ENCODE data around the gene SMG5.

The SMG5 gene

DNA sequence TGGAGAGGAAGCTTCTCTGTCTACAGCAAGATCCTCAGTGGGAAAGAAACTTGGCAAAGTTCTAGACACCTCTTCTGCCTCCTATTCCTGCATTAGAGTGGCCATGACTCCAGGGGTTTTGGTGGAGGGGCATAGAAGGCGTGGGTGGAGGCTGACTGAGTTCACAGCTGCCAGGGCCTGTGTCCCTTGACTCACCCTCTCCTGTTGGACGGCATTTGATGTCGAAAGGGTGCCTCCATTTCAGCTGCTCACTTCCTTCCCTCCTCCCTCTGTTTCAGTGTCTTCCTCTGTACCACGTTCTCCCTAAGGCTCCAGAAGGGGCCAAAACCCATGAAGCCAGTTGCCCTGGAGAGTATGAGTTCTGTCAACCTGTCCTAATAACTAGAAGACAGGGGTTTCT is 2.1 kb upstream of the SMG5 start:
- in situ Hi-C loops (cut with HindIII; ENCODE audit: low pct_ligation_motif_present, low pct_unique_long_range_greater_than_20kb, low sequenced_read_pairs) = no loop called here
- no peak for DNase-seq

DNA sequence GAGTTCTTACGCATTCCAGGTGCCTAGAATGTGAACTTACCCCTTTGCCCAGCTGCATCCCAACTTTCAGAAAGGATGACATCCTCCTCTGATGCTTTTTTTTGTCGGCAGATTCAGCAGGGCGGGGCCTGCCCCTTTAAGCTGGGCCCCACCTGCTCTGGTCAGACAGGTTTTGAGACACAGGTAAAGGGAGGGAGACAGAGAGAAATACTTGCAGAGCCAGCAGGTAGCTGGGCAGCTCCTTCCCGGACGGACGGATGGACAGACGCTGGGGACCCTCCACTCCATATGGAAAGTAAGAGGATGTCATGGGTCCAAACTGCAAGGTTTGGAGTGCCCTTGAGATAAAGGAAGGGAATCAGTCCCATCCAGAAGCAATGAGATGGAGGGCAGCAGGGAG is 1.5 kb upstream of the SMG5 start, which contains the start of gene TMEM79:
TSS of gene TMEM79 (plus strand) at position 214 of the 400 bp plus-strand sequence. CDS start 902 bp downstream, outside the sequence.
- no peak for DNase-seq
- in situ Hi-C loops (cut with HindIII; ENCODE audit: low pct_ligation_motif_present, low pct_unique_long_range_greater_than_20kb, low sequenced_read_pairs) = no loop called here

DNA sequence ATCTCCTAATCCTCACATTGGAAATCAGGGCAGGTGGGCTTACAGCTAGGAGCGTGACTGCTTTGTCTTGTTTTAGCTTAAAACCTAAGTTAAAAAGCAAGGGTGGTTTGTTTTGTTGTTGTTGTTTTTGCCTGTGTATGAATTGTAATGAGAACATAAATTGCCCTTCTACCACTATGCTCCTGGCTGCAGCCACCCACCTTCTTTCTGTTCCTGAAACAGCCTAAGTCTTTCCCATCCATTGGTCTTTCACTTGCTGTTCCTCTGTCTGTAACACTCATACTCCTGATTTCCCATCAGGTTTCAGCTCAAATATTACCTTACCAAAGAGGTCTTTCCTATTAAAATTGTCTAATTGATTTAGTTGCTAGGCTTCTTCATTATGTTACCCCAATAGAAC is 896 bp upstream of the SMG5 start:
- no peak for DNase-seq
- in situ Hi-C loops (cut with HindIII; ENCODE audit: low pct_ligation_motif_present, low pct_unique_long_range_greater_than_20kb, low sequenced_read_pairs) = no loop called here

DNA sequence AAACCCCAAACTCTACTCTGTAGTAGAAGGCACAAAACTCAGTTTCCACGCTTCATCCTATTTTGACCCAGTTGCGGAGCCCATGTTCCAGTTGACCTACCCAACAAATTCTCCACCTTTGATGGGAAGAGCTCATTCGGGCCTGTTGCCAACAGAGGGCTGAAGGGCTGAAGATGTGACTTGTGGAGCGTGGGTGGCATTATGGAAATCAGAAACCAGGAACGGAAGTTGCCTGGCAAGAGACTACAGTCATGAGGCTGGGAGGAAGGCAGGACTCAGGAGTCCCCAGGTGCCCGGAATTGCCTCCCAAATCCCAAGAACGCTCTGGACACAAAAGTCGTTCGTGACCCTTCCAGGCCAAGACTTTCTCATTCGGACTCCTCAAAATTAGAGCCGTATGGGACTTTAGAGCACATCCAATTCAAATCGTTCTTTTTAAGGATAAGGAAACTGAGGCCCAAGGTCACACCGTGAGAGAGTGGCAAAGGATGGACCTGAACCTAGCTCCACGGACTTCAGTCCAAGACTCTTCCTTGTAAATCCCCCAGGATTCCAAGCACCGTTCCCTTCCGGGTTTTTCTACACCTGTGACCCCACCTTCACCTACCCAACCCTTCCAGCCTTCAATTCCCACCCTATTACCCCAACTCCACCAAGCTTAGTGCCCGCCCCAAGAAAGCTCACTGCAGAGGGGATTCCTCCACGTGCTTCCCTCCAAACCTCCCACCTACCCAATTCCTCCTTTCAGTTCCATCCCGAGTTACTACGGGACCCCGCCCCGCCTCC is 739 bp downstream of the SMG5 start:
- DNase-seq = peak; percentile 50
- in situ Hi-C loops (cut with HindIII; ENCODE audit: low pct_ligation_motif_present, low pct_unique_long_range_greater_than_20kb, low sequenced_read_pairs) = no loop called here

DNA sequence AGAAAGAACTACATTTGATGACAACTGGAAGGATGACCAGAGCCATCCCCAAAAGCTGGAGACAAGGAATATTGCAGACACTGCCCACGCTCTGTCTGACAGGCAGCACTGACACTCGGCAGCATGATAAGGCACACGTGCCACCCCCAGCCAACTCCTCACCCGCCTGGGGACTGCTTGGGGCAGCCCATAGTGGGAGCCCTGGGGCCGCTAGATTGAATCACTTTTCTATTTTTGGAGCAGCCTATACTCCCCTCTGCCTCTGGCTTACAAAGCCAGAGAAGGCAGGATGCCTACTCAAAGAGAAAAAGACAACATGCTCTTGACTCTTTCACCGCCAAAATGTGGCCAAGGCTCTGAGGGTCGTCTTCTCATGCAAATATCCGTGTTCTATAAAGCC is 1.3 kb downstream of the SMG5 start:
- in situ Hi-C loops (cut with HindIII; ENCODE audit: low pct_ligation_motif_present, low pct_unique_long_range_greater_than_20kb, low sequenced_read_pairs) = no loop called here
- peak; percentile 28 for DNase-seq

DNA sequence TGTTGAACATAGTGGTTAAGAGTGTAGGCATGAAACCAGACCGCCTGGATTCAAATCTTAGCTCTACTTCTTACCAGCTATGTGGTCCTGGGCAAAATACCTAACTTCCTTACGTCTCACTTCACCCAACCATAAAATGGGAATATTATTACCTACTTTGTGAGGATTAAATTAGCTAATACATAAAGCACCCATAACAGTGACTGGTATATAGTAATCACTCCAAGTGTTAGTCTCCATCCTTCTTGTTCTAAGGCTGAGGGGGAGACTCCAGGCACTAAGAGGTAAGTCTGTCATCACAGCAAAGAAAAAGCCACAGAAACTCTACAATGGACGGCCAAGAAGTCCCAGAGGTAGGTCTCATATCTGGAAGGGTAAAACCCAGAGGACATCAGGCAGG is 2.8 kb downstream of the SMG5 start:
- in situ Hi-C loops (cut with HindIII; ENCODE audit: low pct_ligation_motif_present, low pct_unique_long_range_greater_than_20kb, low sequenced_read_pairs) = no loop called here
- no peak for DNase-seq

DNA sequence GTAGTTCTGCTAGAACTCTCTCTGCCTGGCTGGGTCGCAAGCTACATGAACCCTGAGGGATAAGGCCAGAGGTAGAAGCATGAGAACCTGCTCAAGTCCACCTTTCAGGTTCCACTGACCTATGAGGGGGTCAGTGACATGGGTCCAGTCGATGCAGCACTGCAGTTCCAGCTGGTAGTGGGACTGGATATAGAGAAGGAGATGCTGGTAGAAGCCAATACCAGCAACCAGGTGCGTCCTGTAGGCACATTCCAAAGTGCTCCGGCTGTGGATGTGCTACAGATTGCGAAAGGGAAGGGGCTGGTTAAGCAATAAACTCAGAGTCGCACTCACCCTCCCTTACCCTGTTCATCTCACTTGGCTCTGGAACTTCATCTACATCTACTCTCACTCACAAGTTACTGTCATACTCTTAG is 5.7 kb downstream of the SMG5 start:
- DNase-seq = no peak
- in situ Hi-C loops (cut with HindIII; ENCODE audit: low pct_ligation_motif_present, low pct_unique_long_range_greater_than_20kb, low sequenced_read_pairs) = no loop called here

DNA sequence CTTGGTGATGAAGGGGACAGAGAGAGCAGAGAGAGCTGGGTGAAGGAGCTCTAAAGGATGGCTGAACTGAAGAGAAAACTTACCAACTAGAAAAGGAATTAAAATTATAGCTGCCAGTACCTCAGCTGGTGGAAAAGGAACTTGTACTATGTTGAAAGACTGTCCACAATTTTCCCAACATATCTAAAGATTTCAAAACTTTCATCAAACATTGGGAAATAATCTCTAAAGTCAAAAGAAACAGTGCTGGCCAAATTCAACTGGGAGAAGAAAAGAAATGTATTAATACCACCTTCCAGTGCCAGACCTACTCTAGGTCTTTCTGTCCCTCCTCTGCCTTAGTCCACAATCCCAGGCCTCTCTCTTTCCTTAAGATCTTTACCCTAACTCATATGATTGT is 6.1 kb downstream of the SMG5 start:
- in situ Hi-C loops (cut with HindIII; ENCODE audit: low pct_ligation_motif_present, low pct_unique_long_range_greater_than_20kb, low sequenced_read_pairs) = no loop called here
- DNase-seq = no peak

DNA sequence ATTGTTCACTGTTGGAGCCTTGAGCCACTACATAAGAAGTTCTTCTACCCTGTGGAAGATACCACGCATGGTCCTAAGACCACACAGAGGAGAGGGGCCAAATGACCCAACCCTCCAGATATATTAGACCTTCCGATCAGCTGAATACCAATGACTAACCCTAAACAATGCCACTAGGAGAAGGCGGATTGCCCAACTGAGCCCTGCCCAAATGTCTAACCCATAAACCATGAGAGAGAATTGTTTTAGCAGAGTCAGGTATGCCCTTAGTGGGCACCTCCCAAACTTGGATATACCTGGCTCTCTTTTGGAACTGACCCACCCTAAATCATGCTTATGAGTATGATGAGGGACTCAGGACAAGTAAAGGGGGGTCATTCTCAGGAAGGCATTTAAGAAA is 12.3 kb downstream of the SMG5 start:
- DNase-seq = no peak
- in situ Hi-C loops (cut with HindIII; ENCODE audit: low pct_ligation_motif_present, low pct_unique_long_range_greater_than_20kb, low sequenced_read_pairs) = no loop called here

DNA sequence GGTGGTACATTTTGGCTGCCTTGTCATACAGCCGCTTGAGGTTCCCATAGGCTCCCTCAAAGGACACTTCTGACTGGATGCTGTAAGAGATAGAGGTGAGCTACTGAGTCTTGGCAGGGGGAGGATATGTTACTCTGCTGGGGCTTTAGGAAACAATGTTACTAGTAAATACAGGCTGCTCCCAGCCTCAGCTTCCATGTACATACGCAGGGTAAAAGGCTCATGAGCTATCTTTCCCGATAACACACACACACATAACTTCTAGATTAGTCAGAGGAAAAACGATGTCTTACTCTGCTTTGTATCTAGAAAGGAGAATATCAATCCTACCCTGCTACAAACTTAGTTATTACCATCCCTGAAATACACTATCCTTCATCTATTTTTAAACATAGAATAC is 14.3 kb downstream of the SMG5 start:
- in situ Hi-C loops (cut with HindIII; ENCODE audit: low pct_ligation_motif_present, low pct_unique_long_range_greater_than_20kb, low sequenced_read_pairs) = no loop called here
- no peak for DNase-seq

DNA sequence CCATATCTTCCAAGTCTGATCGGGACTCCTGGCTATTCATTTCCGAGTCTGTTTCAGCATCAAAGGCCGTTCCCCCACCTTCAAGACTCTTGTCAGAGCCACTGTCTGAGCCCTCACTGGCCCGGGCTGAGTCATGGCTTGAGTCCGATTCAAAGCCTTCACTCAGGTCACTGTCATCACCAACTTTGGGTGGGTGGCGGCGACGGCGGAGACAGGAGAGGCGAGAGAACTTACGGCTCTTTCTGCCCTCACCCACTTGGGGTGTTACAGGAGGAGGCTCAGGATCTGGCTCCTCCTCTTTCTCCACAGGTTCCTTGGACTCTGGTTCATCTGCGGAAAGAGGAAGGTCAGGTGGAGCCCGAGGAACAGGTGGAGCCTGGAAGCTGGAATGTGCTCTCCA is 16.6 kb downstream of the SMG5 start:
- in situ Hi-C loops (cut with HindIII; ENCODE audit: low pct_ligation_motif_present, low pct_unique_long_range_greater_than_20kb, low sequenced_read_pairs) = no loop called here
- no peak for DNase-seq

DNA sequence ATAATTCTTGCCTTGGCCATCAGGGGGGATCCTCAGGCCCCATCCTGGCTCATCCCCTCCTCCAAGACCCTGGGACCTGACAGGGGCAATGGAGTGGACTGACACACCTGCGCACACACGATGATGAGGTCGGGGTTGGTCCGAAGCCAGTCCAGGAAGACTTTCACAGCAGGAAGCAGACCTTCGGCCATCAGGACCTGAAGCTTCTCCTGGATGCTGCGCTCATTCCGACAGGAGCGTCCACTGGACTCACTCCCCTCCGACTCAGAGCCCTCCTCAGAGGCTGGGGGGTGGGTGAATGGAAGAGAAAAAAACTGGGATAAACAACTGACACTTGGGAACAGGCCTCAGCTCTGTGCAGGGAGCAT is 19.4 kb downstream of the SMG5 start:
- in situ Hi-C loops (cut with HindIII; ENCODE audit: low pct_ligation_motif_present, low pct_unique_long_range_greater_than_20kb, low sequenced_read_pairs) = no loop called here
- DNase-seq = no peak

DNA sequence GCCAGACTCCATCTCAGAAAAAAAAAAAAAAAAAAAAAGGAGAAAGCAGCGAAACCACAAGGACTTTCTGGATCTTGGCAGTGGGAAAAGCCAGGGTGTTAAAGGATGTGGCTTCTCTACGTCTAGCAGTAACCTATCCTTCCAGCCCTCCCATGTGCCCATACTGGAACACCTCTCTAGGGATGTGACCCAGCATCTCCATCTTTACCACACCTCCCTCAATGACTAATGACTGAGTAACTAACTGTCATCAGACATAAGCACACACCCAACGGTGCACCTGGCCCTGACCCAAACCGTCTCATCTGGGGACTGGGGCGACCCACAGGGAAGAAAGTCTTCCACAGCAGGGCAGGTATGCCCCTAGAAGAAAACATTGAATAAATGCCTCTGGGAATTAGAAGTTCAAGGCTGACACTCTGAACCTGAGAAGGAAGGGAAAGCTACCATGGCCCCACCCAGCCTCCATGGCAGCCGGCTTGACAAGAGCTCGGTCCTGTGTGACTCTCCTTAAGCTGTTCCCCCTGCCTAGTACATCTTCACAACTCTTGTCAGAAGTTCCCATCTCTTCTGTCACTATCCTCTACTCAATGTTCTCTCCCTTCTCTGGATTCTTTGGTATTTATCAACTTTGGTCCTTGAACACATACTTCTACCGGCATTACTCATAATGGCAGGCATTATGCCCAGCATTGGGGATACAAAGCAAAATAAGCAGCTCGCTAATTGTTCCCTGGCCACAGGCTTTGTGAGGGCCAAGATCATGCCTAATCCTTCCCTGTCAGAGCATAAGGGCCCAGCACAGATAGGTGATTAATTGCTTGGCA is 20.0 kb downstream of the SMG5 start:
- DNase-seq = peak; percentile 28
- in situ Hi-C loops (cut with HindIII; ENCODE audit: low pct_ligation_motif_present, low pct_unique_long_range_greater_than_20kb, low sequenced_read_pairs) = no loop called here

DNA sequence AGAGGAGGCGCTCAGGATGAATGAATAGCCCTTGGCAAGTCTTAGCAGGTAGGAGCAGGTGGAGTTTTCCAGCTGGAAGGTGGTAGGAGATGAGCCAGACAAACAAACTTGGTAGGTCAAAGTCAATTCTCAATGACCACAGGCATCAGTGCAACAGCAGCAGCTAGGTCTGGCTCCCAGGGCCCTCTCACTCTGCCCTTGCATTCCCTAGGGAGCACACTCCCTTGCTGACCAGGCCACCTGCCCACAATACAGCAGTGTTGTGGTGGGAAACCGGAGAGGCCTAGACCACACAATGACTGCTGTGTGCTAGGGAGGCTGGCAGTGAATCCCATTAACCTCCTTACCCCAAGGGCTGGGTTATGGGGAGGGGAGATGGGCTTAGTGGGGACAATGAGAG is 21.7 kb downstream of the SMG5 start:
- in situ Hi-C loops (cut with HindIII; ENCODE audit: low pct_ligation_motif_present, low pct_unique_long_range_greater_than_20kb, low sequenced_read_pairs) = no loop called here
- DNase-seq = no peak

DNA sequence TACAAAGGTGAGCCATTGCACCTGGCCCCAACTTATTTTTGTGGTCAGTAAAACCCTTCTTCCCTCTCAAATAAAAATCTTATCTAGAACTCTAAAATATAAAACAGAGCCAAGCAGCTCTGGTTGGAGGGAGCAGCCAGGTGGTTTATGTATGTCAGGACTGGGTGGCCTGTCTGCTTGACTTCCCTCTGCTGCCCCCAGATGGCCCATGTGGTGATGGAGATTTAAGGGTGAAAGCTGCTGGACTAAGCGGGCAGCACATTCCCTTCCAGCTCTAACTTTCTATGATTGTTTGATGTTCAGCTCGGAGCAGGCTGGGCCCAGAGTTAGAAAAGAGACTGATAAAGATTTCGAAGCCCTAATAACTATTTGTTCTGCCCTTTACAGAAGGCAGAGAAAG is 22.8 kb downstream of the SMG5 start:
- DNase-seq = peak; percentile 33
- in situ Hi-C loops (cut with HindIII; ENCODE audit: low pct_ligation_motif_present, low pct_unique_long_range_greater_than_20kb, low sequenced_read_pairs) = no loop called here

DNA sequence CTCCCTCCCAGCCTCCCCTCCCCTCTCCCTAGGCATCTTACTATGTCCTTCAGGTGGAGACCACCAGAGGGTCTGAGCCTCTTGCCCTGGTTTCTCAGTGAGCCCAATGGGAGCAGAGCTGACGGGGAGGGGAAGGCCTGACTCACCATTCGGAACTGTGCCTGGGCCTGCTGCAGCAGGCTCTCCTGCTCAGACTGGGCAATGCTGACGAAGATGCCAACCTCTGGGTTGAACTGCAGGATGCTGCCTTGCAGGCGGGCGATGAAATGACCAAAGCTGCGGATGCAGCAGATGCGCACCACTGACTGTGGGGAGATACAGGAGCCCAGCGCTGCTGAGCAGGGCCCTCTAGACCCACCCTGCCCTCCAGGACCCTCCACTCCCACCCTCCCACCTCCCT is 23.8 kb downstream of the SMG5 start:
- no peak for DNase-seq
- in situ Hi-C loops (cut with HindIII; ENCODE audit: low pct_ligation_motif_present, low pct_unique_long_range_greater_than_20kb, low sequenced_read_pairs) = no loop called here

DNA sequence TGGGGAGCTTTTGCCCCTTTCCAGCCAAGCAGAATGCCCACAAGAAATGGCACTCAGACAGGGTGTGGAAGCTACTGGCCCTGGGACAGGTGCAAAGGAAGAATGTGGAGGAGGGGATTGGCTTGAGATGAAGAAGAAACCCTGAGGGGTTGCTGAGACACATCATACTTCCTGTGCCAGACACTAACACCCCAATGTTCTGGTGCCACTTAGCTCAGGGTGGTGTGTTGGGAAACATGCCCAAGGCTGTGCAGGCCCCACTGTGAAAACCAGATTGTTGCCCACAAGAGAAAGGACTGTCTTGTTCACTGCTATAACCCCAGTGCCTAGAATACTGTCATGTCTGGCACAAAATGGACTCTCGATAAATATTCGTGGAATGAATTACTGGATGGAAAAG is 24.9 kb downstream of the SMG5 start:
- in situ Hi-C loops (cut with HindIII; ENCODE audit: low pct_ligation_motif_present, low pct_unique_long_range_greater_than_20kb, low sequenced_read_pairs) = no loop called here
- DNase-seq = no peak

DNA sequence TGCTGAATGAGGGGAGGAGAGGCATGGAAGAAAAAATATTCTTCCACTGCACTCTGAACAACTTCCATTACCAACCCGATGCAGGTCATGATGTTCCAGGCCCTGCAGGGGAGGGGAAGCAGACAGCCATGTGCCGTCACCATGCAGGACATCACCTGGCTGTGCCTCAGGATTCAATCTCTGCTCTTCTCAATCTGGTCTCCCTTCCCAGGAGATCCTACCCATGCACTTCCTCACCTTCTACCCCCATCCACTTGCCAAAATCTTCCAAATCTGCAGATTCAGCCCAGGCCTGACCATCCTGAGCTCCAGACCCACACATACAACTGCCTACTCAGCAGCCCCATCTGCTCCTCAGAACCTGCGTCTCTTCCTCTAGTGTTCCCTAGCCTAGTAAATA is 29.0 kb downstream of the SMG5 start:
- in situ Hi-C loops (cut with HindIII; ENCODE audit: low pct_ligation_motif_present, low pct_unique_long_range_greater_than_20kb, low sequenced_read_pairs) = no loop called here
- DNase-seq = no peak

DNA sequence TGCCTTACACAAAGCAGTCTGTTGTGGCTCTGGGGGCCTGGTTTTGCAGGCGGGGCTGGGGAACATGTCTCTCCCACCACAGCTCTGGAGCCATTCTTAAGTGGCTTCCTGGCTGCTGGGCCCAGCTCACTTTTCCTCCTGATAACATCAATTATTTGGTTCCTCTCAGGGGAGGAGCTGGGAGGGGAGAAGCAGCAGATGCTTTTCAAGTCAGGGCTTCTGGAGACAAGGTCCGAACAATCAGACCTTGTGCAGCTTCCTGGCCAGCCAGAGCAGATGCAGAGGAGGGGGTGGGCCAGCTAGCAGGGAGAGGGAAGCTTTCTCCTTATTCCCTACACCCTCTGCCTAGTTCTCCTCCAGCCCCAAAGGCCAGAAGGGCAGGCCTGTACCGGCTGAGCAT is 31.1 kb downstream of the SMG5 start:
- in situ Hi-C loops (cut with HindIII; ENCODE audit: low pct_ligation_motif_present, low pct_unique_long_range_greater_than_20kb, low sequenced_read_pairs) = no loop called here
- DNase-seq = no peak

DNA sequence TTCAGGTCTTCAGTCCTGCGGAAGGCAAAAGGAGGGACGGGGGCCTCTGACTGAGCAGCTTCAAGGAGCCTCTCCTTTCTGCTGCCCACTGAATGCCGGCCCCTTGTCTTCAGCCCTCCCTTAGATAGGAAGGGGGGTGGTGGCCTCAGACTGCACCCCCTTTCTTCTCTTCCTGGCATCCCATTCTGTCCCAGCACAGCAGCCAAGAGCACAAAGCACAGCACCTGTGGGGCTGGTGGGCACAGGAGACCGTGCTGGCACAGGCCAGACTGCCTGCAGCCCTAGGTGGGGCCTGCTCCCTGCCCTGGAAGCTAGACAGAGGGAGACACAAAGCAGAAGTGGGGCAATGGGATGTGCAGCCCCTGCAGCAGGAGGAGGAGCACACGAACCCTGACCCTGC is 33.0 kb downstream of the SMG5 start:
- DNase-seq = no peak
- in situ Hi-C loops (cut with HindIII; ENCODE audit: low pct_ligation_motif_present, low pct_unique_long_range_greater_than_20kb, low sequenced_read_pairs) = no loop called here

Data from ACHN (cell line).